Adrenal gland (tissue), 5 donors: Measurements from ENCODE around the gene MACROH2A1.

Experiments used
- POLR2A ChIP-seq, 2 donors: fragments of 450-650 bp; IDR thresholded peaks; one replicate each; pipeline ENCODE4 v1.6.1; 2017; ENCODE audit warnings: antibody characterized with exemption in 2 of 2, mild to moderate bottlenecking in 2 of 2, moderate library complexity in 1 of 2
- TF ChIP-seq, protein P1 (sequence below), 6 experiments: fragments of 450-650 bp in 4 of 6; fragments of 200-600 bp in 2 of 6; sonication (generic) in 1 of 6; IDR thresholded peaks; 1 replicate in 5 of 6; 2 replicates in 1 of 6; pipeline versions ENCODE4 v1.5.1 to v1.8.0; 2016 to 2021; ENCODE audit warnings: antibody characterized with exemption in 6 of 6, mild to moderate bottlenecking in 2 of 6, moderate library complexity in 1 of 6
- donor health status: DM: no; HTN: no; CAD: no.

- TF ChIP-seq, protein P1, sequence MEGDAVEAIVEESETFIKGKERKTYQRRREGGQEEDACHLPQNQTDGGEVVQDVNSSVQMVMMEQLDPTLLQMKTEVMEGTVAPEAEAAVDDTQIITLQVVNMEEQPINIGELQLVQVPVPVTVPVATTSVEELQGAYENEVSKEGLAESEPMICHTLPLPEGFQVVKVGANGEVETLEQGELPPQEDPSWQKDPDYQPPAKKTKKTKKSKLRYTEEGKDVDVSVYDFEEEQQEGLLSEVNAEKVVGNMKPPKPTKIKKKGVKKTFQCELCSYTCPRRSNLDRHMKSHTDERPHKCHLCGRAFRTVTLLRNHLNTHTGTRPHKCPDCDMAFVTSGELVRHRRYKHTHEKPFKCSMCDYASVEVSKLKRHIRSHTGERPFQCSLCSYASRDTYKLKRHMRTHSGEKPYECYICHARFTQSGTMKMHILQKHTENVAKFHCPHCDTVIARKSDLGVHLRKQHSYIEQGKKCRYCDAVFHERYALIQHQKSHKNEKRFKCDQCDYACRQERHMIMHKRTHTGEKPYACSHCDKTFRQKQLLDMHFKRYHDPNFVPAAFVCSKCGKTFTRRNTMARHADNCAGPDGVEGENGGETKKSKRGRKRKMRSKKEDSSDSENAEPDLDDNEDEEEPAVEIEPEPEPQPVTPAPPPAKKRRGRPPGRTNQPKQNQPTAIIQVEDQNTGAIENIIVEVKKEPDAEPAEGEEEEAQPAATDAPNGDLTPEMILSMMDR (IDR thresholded peaks at IDR 0.05): no peak
- TF ChIP-seq POLR2A (IDR thresholded peaks at IDR 0.05): no peak
Measured at GRCh38 chr5:135329913-135330797, 68.9 kb downstream of the MACROH2A1 start.
